GM19372 (cell line): ENCODE data around the gene TM7SF3.
"Not testable (repeated sequence)": the region's sequence is repeated elsewhere in the genome, so short reads cannot be mapped to it uniquely, and the experiment has no call there.

Source experiments
- ATAC-seq: cut with Tn5 transposase; IDR thresholded peaks from one replicate; pipeline ENCODE4 v1.9.1; 2021; ENCODE audit warnings: mild to moderate bottlenecking, low read depth, moderate library complexity; ENCODE audit not compliant: unreplicated experiment

Gene TM7SF3

GRCh38 chr12:27014085-27014858, at the start of gene TM7SF3:
TM7SF3 (minus strand) TSS chr12:27014384; CDS start chr12:27014168, 216 bp downstream.
- peak; percentile 87 for ATAC-seq

GRCh38 chr12:27063250-27063851, 49.2 kb upstream of the TM7SF3 start:
- no peak for ATAC-seq

- ATAC-seq = no peak
Measured at GRCh38 chr12:27061317-27061716, 47.1 kb upstream of the TM7SF3 start.

GRCh38 chr12:27060740-27061139, 46.6 kb upstream of the TM7SF3 start:
- ATAC-seq = no peak

- no peak for ATAC-seq
Measured at GRCh38 chr12:27057543-27057942, 43.4 kb upstream of the TM7SF3 start.

- ATAC-seq = no peak
Measured at GRCh38 chr12:27055966-27056365, 41.8 kb upstream of the TM7SF3 start.

- no peak for ATAC-seq
Measured at GRCh38 chr12:27052742-27053141, 38.6 kb upstream of the TM7SF3 start.

GRCh38 chr12:27052176-27052575, 38.0 kb upstream of the TM7SF3 start:
- no peak for ATAC-seq

- no peak for ATAC-seq
Measured at GRCh38 chr12:27048822-27049752, 34.9 kb upstream of the TM7SF3 start.

- ATAC-seq = not testable (repeated sequence)
Measured at GRCh38 chr12:27042018-27042417, 27.8 kb upstream of the TM7SF3 start.

- not testable (repeated sequence) for ATAC-seq
Measured at GRCh38 chr12:27040637-27041036, 26.5 kb upstream of the TM7SF3 start.

GRCh38 chr12:27034607-27035293, 20.6 kb upstream of the TM7SF3 start:
- ATAC-seq = no peak

- ATAC-seq = no peak
Measured at GRCh38 chr12:27032679-27033078, 18.5 kb upstream of the TM7SF3 start.

- no peak for ATAC-seq
Measured at GRCh38 chr12:27031531-27031930, 17.3 kb upstream of the TM7SF3 start.

GRCh38 chr12:27026257-27026656, 12.1 kb upstream of the TM7SF3 start:
- no peak for ATAC-seq

- no peak for ATAC-seq
Measured at GRCh38 chr12:27025116-27025515, 10.9 kb upstream of the TM7SF3 start.

- ATAC-seq = no peak
Measured at GRCh38 chr12:27024291-27024690, 10.1 kb upstream of the TM7SF3 start.

- ATAC-seq = no peak
Measured at GRCh38 chr12:27020761-27021160, 6.6 kb upstream of the TM7SF3 start.

GRCh38 chr12:27018037-27018436, 3.9 kb upstream of the TM7SF3 start:
- ATAC-seq = no peak

GRCh38 chr12:27017163-27017823, 3.1 kb upstream of the TM7SF3 start:
- not testable (repeated sequence) for ATAC-seq
